AG10803 (cell line): ENCODE data around the gene UBTD1.

Experiments used
- DNase-seq: peaks from one replicate; pipeline ENCODE4 v3.0.0; 2010; ENCODE audit warnings: low read depth
- H3K4me3 ChIP-seq: 2 replicates; pipeline ENCODE4 v1.5.1; 2011; ENCODE audit warnings: mild to moderate bottlenecking, low read length, control low read depth
- CTCF ChIP-seq: conservative IDR thresholded peaks from 2 replicates; pipeline ENCODE4 v1.5.1; 2011; ENCODE audit warnings: mild to moderate bottlenecking, low read length, control low read depth, inconsistent platforms

The UBTD1 gene

DNA sequence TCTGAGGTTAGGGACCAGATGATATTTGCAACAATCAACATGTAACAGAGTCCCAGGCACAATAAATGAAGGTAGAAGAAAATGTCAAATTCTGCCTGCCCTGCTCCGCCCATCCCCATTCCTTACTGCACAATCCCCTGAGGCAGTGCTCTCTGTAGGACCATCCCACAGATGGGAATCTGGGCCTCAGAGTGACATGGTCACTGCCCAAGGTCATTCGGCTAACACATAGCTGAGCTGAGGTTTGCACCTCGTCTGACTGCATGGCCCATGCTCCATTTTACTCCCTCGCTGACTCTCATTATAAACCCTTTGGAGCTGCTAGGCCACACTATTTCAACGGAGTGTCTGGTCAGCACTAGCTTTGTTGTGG lies 86.7 kb downstream of the UBTD1 start:
- no peak for DNase-seq
- no peak overlapping the region for H3K4me3 ChIP-seq
- TF ChIP-seq CTCF: no peak

DNA sequence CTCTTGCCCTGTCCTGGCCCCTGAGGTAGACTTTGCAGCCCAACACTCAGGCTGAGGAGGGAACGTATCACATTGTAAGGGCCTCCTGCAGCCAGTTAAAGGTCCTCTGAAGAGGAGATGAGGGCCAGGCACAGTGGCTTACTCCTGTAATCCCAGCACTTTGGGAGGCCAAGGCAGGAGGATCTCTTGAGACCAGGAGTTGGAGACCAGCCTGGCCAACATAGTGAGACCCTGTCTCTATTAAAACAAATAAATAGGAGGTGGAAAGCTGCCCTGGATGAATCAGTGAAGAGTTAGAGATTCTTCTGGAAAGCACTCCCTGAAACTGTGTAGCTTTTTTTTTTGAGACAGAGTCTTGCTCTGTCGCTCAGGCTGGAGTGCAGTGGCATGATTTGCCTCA lies 88.5 kb downstream of the UBTD1 start:
- DNase-seq: no peak
- no peak for TF ChIP-seq CTCF

DNA sequence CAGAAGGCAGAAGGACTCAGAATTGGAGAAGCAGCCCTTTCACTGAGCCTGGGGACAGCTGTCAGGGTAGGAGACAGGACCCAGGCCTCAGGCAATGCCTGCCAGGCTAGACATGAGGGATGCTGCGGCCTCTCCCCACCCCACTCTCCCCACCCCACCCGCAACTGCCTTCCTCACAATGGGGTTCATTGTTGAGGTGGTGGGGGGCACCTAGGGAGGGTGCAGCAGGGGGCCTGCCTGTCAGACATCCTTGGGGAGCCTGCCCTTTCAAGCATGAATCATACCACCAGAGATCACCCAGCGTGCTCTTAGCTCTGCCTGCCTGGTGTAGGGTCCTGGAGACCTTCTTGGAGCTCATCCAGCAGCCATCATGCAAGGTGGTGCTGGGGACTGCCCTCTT lies 90.8 kb downstream of the UBTD1 start, which contains the start of gene C10orf62:
TSS of gene C10orf62 (plus strand) at position 243 of the 400 bp plus-strand sequence. CDS start 177 bp downstream, outside the sequence.
- no peak for DNase-seq
- no peak within 1 kb of the TSS for H3K4me3 ChIP-seq
- TF ChIP-seq CTCF: no peak

More for the DNA sequence above, 88.5 kb downstream of the UBTD1 start:
- no peak overlapping the region for H3K4me3 ChIP-seq

GRCh38 chr10:97590082-97590747 lies 91.5 kb downstream of the UBTD1 start:
- H3K4me3 ChIP-seq: no peak overlapping the region
- TF ChIP-seq CTCF: no peak
- no peak for DNase-seq

DNA sequence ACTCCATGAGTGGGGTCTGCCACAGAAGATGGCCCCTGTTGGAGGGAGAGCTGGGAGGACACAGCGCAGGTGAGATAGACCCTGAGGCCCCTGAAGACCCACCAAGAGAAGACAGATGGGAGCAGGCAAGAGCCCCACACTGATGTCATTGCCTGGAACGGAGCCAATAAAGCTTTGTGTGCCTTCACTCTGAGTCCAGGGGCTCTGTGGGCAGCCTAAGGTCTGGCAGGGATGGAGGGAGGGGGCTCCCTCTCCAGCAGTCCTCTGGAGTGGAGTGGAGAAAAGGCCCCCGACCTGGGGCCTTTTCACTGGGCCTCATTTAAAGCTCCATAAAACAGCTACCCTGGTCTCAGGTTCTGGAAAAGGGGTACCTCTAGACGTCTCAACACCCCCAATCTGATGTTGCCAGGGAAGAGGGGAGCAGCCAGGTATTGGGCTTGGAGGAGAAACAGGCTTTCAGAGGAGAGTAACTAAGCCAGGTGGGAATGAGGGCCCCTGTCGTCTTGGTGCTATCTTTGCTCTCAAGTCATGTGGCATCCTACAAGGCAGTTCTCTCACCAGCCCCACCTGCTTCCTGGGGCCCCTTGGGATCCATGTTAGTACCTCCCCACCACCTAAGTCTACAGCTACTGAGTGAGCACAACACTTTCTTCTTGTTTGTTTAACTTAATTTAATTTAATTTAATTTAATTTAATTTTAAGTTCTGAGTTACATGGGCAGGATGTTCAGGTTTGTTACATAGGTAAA lies 92.2 kb downstream of the UBTD1 start:
- no peak overlapping the region for H3K4me3 ChIP-seq
- no peak for DNase-seq
- no peak for TF ChIP-seq CTCF

DNA sequence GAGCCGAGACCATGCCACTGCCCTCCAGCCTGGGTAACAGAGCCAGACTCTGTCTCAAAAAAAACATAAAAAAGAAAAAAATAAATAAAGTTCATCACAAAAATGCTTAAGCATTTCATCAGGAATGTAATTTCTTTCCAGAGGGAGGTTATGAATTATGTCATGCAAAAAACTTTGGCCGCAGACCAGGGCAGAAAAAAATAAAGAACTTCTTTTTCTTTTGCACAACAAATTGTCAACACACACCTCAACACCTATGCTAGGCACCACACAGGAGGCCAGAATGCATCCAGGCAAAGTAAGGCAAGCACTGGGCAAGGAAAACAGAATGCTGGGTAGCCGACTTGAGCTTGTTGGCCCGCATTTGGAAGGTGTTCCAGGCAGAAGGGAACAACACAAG lies 94.7 kb downstream of the UBTD1 start:
- peak; percentile 45 for DNase-seq
- H3K4me3 ChIP-seq: no peak overlapping the region
- TF ChIP-seq CTCF: no peak
